HG03175 (cell line): ENCODE data around the gene TMEM163.
"Not testable (repeated sequence)": the region's sequence is repeated elsewhere in the genome, so short reads cannot be mapped to it uniquely, and the experiment has no call there.

Experiments used
- ATAC-seq: cut with Tn5 transposase; IDR thresholded peaks from one replicate; pipeline ENCODE4 v1.9.1; 2021; ENCODE audit warnings: mild to moderate bottlenecking, moderate library complexity; ENCODE audit not compliant: unreplicated experiment

The TMEM163 gene

DNA sequence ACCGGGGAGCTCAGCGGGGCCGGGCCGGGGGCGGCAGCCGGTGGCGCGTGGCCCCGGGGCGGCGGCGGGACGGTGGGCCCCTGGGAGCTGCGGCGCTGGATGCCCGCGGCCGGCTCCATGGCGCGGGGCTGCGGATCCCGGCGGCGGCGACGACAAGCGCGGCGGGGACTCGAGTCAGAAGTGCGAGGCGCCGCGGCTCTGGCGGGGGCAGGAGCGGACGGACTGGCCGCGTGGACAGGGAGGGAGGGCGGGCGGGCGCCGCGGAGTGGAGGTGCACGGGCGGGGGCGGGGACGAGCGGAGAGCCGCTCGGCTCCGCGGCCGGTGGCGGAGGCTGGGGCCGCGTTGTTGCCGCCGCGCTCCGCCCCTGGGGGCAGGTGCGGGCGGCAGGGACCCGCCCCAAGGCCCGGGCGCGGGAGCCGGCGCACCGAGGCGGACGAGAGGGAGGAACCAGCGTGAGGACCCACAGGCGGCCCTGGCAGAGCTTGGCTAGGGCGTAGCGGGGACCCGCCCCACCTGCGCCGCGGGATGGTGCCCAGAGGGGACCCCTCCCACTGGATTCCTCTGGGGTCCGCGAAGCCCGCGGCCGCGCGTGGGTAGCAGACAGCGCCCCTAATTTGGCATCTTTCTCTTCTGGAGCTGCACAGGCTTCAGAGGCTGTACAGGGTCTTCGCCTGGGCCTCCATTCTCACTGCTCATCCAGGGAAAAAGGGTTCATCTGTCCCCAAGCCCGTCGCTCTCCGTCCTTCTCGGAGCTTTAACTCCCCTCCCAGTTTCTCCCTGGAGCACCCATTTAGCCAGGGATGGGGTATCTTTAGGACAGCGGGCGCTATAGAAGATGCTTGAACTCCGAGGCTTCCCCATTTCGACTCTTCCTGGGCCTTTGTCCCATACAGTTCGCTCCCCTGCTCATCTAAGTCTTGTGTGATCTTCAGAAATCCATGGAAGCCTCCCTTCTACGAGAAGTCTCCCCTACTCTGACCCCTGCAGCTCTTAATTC lies at the start of gene TMEM163:
TMEM163 (minus strand) TSS at position 184 of the 998 bp plus-strand sequence.
- ATAC-seq, result no peak

DNA sequence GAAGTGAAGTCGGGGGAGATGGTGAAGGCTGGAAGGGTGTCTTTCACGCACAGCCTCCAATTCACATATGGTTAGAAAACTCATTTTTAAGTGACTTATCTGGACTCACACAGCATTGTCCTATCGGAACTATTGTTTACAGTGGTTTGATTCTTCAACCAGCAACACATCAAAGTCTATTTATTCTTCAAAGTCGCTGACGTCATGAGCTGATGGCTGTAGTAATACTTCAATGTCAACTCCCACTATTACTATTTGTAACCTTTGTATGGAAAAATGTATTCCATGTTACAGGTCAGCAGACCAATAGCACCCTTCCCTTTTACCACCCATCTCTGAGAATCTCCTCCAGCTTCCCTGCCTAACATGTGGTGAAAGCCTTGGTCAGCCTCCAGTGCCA lies 47.8 kb upstream of the TMEM163 start:
- ATAC-seq, result no peak

DNA sequence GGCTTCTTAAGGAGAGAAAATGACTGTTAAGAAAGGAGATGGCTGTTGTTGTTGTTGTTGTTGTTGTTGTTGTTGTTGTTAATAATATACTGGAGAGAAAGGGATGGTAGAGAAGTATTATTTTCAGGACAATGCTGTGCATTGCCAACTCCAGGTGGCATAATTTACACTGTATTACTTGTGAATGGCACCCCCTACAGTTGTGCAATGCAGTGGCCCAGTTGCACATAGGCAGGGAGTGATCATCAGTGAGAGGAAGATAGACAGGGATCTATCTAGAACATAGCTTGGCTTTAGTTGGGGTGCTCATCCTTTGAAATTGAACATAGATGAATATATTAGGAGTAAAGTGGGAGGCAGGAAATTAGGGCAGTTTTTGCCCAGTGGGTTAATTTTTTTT lies 47.2 kb upstream of the TMEM163 start:
- ATAC-seq, result no peak

DNA sequence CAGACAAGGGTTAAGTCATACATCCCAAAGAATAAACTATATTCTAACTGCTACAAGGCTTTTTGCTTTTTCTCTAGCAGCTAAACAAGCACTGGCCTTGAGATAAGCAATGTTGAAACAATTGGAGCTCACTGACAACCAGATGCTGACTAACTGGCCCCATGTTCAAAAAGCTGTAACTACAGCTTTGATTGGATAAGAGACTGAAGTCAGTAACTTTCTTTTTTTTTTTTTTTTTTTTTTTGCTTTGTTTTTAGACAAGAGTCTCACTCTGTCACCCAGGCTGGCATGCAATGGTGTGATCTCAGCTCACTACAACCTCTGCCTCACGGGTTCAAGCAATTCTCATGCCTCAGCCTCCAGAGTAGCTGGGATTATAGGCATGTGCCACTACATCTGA lies 45.4 kb upstream of the TMEM163 start:
- no peak for ATAC-seq

DNA sequence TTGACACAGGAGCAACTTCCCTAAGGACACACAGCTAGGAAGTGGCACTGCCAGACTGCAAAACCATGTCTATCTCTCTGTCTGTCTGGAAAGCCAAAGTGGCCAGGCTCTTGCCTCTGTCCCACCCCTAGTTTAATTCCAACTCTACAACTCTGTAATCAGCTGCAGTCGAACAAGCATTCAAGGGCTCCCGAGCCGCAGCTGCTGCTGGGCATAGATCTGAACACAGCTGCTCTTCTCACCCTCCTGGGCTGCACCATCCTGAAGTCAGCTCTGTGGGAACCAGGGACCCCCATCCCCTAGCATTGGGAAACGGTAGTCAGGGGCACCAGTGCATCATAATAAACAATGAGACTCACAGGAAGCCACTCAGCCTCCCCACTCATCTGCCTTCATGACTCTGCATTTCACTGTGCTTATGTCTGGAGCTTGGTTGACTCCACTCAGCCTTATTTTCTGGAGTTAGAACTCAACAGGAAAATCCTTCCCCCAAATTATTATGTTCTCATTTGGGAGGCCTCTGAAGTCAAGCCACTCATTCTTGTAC lies 44.4 kb upstream of the TMEM163 start:
- no peak for ATAC-seq

DNA sequence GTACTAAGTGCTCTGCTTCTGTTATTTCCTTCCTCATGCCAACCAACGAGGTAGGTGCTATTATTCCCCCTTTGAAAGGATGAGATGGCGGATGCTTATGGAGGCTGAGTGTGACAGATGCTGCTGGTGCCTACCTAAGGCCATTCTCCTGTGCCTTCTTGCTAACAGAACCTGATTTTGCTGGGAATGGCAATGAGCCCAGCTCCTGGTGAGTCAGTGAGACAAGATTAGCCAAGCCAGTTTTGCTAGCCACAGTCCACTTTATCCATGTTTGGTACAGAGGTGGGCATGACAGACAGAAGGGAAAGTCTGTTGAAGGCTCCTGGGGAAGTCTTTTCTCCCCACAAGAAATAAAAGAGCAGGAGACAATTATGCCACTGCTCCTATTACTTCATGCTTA lies 43.7 kb upstream of the TMEM163 start:
- no peak for ATAC-seq

DNA sequence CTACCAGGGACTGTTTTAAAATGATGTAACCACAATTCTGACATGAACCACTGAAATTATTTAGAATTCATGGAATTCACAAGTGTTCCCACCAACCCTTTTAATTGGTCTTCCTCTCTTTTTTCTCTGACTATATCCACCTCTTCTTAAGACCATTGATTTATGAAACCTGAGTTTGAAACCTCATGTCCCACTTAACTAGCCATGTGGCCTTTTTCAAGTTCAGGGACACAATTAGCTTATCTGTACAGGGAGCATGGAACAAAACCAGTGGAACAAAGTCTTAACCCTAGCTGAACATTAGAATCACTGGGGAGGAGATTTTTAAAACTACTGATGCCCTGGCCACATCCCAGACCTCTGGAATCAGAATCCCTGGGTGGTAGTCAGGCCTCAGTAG lies 41.6 kb upstream of the TMEM163 start:
- ATAC-seq, result no peak

DNA sequence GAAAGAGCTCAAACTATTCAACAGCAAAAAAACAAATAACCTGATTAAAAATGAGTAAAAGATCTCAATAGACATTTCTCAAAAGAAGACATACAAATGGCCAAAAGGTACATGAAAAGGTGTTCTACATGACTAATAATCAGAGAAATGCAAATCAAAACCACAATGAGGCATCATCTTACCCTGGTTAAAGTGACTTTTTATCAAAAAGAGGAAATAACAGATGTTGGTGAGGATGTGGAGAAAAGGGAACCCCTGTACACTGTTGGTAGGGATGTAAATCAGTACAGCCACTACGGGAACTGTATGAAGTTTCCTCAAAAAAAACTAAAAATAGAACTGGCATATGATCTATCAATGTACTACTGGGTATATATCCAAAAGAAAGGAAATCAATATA lies 39.8 kb upstream of the TMEM163 start:
- peak; percentile 97 for ATAC-seq

DNA sequence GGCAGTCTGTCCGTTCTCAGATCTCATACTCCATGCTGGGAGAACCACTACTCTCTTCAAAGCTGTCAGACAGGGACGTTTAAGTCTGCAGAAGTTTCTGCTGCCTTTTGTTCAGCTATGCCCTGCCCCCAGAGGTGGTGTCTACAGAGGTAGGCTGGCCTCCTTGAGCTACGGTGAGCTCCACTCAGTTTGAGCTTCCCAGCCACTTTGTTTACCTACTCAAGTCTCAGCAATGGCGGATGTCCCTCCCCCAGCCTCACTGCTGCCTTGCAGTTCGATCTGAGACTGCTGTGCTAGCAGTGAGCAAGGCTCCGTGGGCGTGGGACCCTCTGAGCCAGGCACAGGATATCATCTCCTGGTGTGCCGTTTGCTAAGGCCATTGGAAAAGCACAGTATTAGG lies 33.2 kb upstream of the TMEM163 start:
- not testable (repeated sequence) for ATAC-seq

DNA sequence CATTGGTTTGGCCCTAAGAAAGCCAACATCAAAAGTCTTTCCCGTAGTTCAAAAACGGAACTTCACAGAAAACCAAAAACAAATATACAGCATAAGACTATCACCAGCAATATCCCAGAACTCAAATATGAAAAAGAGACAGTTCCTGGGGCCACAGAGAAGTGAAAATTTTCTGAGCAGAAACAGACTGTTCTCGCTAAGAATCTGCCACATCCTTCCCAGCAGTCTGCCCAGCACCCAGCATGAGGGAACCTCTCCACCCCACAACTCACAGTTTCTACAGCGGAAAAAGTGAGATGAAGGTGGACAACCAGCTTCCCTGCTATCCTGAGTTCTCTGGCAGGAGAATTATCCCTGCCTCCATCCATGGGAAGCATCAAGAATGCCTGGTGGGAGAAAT lies 26.7 kb upstream of the TMEM163 start:
- ATAC-seq, result no peak

DNA sequence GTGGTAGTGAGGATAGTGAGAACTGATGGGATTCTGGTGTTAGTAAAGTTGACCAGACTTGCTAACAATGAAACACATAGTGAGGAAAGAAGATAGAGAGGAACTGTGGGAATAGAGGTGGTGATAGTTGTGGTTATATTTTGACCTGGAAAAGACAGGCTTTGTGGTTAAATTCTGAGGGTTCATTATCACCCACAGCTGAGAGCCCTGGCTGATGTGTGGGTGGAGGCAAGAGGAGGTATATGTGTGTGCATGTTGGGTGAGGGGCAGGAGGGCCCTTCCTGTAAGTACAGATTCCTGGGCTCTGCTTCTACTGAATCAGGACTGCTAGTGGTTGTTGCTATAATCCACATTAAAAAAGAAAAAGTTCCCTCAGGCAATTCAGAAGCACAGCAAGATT lies 26.2 kb upstream of the TMEM163 start:
- ATAC-seq, result no peak

DNA sequence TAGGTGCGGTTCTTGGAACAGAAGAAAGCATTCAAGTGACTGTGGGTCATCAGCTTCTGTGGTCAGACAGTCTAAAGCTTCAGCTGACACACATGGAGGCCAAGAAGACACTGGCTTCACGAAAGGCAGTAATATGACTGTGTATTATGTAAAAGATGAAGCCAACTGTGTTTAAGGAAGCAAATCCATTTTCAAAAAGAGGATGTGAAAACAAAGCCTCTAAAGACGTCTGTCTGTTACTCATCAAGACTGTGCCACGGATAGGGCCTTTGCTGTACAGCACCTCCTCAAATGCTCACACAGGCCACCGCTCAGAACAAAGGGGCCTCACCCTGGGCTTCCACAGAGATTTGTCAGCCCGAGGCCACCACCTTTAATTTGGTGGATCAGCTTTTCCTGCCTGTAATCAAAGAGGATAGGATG lies 21.1 kb upstream of the TMEM163 start:
- ATAC-seq, result peak; percentile 96

DNA sequence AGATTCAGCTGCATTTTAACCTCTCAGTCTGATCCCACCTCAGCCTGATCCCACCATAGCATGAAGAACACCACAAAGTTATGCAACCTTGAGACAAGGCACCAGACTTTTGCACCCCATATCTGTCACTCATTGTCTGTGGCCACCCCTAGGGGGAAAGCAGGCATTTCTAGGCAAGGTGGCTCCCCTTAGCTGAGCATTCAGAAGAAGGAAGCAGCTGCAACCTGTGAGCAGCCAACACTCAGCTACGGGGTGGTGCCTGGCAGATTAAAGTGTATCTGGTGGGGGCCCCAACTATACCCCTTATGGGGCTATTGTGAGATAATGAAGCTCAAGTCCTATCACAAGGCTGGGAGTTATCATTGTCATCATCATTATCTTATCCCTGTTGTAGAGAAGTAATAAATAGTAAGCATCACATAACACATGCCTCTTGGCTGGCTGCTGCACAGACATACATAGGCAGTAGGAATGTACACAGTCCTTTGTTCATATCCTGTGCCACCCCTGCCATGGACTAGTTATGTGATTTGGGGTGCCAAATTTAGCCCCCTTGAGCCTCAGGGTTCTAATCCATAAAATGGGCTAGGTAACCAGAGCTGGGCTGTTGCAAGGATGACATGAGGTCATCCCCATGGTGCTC lies 20.6 kb upstream of the TMEM163 start:
- ATAC-seq, result no peak

DNA sequence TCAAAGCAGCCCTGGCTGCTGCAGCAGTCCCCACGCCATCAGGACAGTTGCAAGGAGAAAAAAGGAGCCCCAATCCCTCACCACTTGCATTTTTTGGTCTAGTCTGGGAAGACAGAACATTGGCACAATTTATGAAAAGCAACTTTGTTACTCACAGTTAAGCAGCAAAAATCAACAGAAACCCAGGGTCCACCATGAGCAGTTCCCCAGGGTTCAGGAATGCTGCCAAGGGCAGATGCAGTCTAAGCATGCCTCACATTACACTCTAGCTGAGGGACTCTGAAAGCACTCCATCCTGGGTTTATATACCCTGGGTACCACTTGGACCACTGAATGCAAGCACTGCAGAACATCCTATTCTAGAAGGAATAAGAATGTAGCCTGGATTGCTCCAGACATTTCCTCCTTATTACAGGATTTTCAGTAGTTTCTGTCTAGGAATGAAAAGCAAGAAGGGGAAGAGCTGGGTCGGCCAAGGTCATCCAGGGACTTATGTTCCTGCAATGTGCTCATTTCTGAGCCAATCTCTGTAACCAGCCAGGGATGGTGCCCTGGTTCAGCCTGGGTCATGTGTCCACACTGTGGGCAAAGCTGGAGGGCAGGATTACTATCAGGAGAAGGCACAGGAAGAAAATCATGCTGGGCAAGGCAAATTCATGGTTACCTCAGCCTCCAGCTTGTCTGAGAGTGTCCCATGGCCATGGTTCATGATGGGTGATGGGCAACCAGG lies 19.5 kb upstream of the TMEM163 start:
- ATAC-seq, result no peak

DNA sequence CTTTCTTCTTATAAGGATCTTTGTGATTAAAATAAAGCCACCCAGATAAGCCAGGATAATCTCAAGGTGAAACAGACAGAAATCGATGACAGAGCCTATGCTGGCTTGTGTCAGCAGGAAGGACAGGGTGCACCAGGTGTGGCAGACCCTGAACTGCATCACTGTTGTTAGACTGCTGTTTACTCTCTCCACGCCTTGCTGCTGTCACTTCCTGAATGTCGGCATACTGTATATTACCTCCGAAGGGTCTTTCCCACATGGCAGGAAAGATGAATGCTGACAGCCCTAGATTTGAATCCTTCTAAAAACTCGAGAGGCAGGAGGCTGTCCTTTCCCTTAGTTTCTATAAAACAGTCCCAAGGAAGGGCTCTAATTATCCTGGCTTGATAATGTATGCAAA lies 18.9 kb upstream of the TMEM163 start:
- no peak for ATAC-seq

DNA sequence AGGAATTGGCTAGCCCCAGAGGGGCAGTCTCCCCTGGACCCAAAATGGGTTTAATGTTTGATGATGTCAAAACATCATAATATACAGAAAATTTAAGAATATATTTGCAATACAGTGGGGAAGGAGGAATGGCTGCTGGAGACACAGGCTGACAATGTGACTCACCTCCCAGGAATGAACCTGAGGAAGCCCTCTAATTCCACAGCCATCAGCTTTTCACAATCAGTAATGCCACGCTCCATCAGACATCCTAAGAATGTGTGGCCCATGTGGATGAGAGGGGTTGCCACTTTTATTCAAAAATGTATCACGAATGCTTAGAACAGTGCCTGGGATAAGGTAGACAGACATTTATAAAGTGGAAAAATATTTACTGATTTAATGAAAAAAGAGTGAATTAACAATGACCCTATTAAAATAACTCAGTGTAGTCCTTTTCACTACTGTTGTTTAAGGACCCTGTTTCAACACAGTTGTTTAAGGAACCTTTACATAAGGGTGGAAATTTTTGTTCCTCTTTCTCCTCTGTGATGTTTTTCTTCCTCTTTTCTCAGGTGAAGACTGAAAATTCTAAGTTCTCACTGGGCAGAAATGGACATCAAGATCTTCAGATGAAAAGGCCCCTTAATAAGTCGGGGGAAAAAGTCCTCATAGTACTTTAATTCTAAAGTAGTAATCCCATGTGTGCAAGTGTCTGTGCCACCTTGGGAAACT lies 17.5 kb upstream of the TMEM163 start:
- no peak for ATAC-seq

DNA sequence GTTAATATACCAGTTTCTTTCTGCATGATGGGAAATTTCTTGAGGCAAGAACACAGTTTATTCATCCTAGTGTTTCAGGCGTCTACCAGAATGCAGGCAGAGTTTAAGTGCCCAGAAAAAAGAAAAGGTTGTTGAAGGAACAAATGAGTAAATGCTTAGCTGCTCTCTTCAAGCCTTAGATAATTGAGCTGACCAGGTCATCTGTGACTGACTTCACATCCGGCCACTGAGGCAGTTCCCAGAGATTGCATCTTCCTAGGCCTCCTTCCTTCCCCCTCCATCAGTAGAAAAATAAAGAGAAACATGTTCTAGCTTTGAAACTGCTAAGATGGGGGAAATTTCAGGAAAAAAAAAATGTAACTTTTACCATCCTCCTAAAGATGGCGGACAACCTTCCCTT lies 9.4 kb upstream of the TMEM163 start:
- ATAC-seq, result no peak

DNA sequence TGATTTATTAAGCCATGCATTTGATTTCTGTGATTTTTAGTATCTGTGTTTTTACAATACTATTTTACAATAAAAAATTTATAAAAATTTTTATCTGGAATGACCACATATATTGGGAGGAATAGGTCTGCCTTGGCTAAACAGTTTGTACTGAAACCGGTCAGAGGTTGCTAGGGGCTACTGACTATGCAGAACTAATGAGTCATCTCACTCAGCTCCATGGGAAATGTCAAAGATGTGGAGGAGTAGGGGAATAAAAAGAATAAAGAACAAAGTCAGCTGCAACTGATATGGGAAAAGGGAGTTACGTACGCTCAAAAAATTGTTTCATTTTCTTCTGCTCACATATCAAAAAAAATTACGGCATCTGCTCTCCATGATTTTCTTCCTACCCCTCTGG lies 8.6 kb upstream of the TMEM163 start:
- no peak for ATAC-seq

DNA sequence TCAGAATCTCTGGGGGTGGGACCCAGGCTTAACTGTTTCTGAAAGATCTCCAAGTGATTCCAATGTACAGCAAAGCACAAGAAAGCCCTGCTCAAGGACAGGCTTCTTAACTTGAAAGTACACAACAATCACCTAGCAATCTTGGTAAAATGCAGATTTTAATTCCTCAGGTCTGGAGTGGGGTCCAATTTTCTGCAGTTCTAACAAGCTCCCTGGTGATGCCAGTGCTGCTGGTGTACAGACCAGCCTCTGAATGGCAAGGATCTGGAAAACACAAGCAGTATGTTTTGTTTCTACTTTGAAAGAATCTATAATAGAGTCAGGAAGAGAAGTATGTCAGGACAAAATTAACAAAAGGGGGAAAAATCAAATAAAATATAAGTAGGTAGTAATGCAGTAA lies 7.8 kb upstream of the TMEM163 start:
- no peak for ATAC-seq

DNA sequence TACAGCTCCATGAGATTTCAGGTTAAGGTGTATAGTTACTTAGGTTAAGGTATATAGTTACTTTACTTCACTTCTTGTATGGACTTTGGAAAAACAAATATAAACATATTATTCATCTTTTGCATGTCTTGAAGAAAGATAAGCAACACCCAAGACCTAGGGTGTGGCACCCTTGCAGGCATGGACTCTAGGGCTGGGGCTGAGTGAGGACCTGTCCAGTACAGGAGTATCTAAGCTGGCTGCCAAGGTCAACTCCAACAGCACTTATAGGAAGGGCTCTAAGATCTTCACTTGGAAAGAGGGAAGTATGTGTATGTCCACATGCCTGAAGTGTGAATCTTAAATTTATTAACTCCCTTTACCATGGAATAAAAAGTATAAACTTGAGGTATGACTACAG lies 7.1 kb upstream of the TMEM163 start:
- ATAC-seq, result no peak

DNA sequence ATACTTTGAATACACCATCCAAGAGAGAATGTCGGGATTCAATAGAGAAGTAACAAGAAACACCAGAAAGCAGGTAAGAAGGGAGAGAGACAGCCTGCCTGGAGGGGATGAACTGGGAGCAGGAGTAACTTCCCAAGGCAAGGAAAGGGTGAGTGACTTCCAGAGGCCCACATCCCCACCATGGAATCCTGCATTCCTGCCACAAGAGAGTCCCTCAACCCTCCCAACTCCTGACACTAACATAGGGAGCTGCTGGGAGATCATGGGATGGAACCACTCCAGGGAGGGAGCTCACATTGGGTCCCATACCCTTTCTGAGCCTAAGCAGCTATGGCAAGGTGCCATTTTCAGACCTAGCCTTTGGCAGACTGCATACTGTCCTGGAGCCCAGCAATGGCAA lies 5.5 kb upstream of the TMEM163 start:
- no peak for ATAC-seq
